Ureter (tissue), 1 donor: ENCODE data around the gene SMCO1. TPM values are rescaled to one million over a fixed set of nuclear protein-coding genes. Genes with fewer than 3 reads are reported as not detected.
"Not testable (repeated sequence)": the region's sequence is repeated elsewhere in the genome, so short reads cannot be mapped to it uniquely, and the experiment has no call there.

Experiments used
- DNase-seq: peaks from one replicate; pipeline ENCODE4 v3.0.0-alpha.2; 2020; ENCODE audit warnings: low spot score
- total RNA-seq: library from RNA; stranded (reverse); gene quantifications from one replicate; pipeline ENCODE4 v1.2.4, GENCODE V29; 2023
- donor health status: DM: yes; HTN: yes; CAD: no.

The SMCO1 gene
- total RNA-seq, 1 donor from 2014 or later: not detected

GRCh38 chr3:196523841-196524240 lies 8.7 kb upstream of the SMCO1 start:
- DNase-seq: no peak

GRCh38 chr3:196521291-196521690 lies 6.1 kb upstream of the SMCO1 start:
- DNase-seq: not testable (repeated sequence)

- no peak for DNase-seq
These were observed 4.6 kb upstream of the SMCO1 start for GRCh38 chr3:196519718-196520082.

GRCh38 chr3:196518966-196519717 lies 4.0 kb upstream of the SMCO1 start:
- DNase-seq: no peak

GRCh38 chr3:196517919-196518318 lies 2.8 kb upstream of the SMCO1 start:
- DNase-seq: no peak

- no peak for DNase-seq
These were observed 2.1 kb upstream of the SMCO1 start for GRCh38 chr3:196517162-196517800.

GRCh38 chr3:196514350-196514716 lies 813 bp downstream of the SMCO1 start:
- no peak for DNase-seq

- DNase-seq: no peak
These were observed 1.3 kb downstream of the SMCO1 start for GRCh38 chr3:196513697-196514349.

- not testable (repeated sequence) for DNase-seq
These were observed 3.3 kb downstream of the SMCO1 start for GRCh38 chr3:196511646-196512425.

- not testable (repeated sequence) for DNase-seq
These were observed 4.0 kb downstream of the SMCO1 start for GRCh38 chr3:196511108-196511507.

GRCh38 chr3:196506687-196507086 lies 8.5 kb downstream of the SMCO1 start:
- no peak for DNase-seq

- DNase-seq: no peak
These were observed 10.6 kb downstream of the SMCO1 start for GRCh38 chr3:196504556-196504955.

GRCh38 chr3:196504077-196504398 lies 11.1 kb downstream of the SMCO1 start:
- DNase-seq: not testable (repeated sequence)

GRCh38 chr3:196503196-196504076 lies 11.7 kb downstream of the SMCO1 start, which contains the start of gene RNF168:
Gene RNF168, minus strand, starts transcription at chr3:196503768. Its CDS starts 595 bp downstream, at chr3:196503173.
- DNase-seq: peak; percentile 95

- peak; percentile 52 for DNase-seq
These were observed 12.4 kb downstream of the SMCO1 start for GRCh38 chr3:196502775-196503195.

GRCh38 chr3:196501316-196502044 lies 13.7 kb downstream of the SMCO1 start:
- no peak for DNase-seq

GRCh38 chr3:196499807-196500524 lies 15.2 kb downstream of the SMCO1 start:
- no peak for DNase-seq

GRCh38 chr3:196499061-196499460 lies 16.1 kb downstream of the SMCO1 start:
- DNase-seq: no peak

GRCh38 chr3:196498297-196498696 lies 16.8 kb downstream of the SMCO1 start:
- no peak for DNase-seq

GRCh38 chr3:196496183-196496582 lies 19.0 kb downstream of the SMCO1 start:
- DNase-seq: no peak
